Endothelial cell of umbilical vein (primary cell): Measurements from ENCODE around the gene ZBTB26.
"Not testable (repeated sequence)": the region's sequence is repeated elsewhere in the genome, so short reads cannot be mapped to it uniquely, and the experiment has no call there.

ENCODE experiments used
- EZH2 ChIP-seq: IDR thresholded peaks from 2 replicates; pipeline ENCODE4 v1.6.1; 2012; ENCODE audit warnings: borderline replicate concordance, low read depth, mild to moderate bottlenecking, moderate library complexity, low read length, inconsistent platforms; ENCODE audit not compliant: severe bottlenecking
- FOS ChIP-seq: IDR thresholded peaks from 2 replicates; pipeline ENCODE4 v1.6.1; 2011; ENCODE audit warnings: mild to moderate bottlenecking, low read length, moderate library complexity, borderline replicate concordance; ENCODE audit not compliant: insufficient read depth
- GATA2 ChIP-seq: IDR thresholded peaks from 2 replicates; pipeline ENCODE4 v1.7.0; 2011; ENCODE audit warnings: low read depth, mild to moderate bottlenecking, moderate library complexity, mixed read lengths, low read length; ENCODE audit not compliant: insufficient read length, insufficient read depth
- JUN ChIP-seq: IDR thresholded peaks from 2 replicates; pipeline ENCODE4 v1.6.1; 2011; ENCODE audit warnings: borderline replicate concordance, low read depth; ENCODE audit not compliant: insufficient read length, insufficient read depth
- MYC ChIP-seq: IDR thresholded peaks from one replicate; pipeline ENCODE4 v1.6.1; 2011; ENCODE audit warnings: mild to moderate bottlenecking, low read depth, low read length
- POLR2A ChIP-seq: IDR thresholded peaks from 2 replicates; pipeline ENCODE4 v1.6.1; 2012; ENCODE audit warnings: low read depth, mild to moderate bottlenecking, control low read depth, low read length
- POLR2AphosphoS5 ChIP-seq: IDR thresholded peaks from 2 replicates; pipeline ENCODE4 v1.6.1; 2012; ENCODE audit warnings: low read depth, mild to moderate bottlenecking, control low read depth, low read length, moderate library complexity; ENCODE audit not compliant: insufficient read depth
- TF ChIP-seq, protein P1 (sequence below), 2 donors: IDR thresholded peaks; 1 replicate in 1 of 2; 2 replicates in 1 of 2; pipeline ENCODE4 v1.5.1; 2011; ENCODE audit warnings: low read length in 2 of 2, mild to moderate bottlenecking in 2 of 2, moderate library complexity in 2 of 2, control low read depth in 1 of 2, inconsistent platforms in 1 of 2, low read depth in 1 of 2; ENCODE audit not compliant: insufficient read depth in 1 of 2; ENCODE audit errors: extremely low read depth in 1 of 2
- TF ChIP-seq, protein P2 (sequence below): IDR thresholded peaks from 2 replicates; pipeline ENCODE4 v1.6.1; 2011; ENCODE audit not compliant: insufficient read depth, insufficient read length

DNA sequence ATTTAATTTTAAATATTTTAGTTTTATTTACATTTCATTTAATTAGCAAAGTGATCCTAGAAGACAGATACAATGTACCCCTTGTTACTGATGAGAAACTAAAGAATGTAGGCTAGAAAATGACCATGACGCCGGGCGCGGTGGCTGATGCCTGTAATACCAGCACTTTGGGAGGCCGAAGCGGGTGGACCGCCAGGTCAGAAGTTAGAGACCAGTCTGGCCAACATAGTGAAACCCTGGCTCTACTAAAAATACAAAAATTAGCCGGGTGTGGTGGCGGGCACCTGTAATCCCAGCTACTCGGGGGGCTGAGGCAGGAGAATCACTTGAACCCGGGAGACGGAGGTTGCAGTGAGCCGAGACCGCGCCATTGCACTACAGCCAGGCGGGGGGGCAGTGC, 25.2 kb downstream of the ZBTB26 start:
- TF ChIP-seq, protein P1, sequence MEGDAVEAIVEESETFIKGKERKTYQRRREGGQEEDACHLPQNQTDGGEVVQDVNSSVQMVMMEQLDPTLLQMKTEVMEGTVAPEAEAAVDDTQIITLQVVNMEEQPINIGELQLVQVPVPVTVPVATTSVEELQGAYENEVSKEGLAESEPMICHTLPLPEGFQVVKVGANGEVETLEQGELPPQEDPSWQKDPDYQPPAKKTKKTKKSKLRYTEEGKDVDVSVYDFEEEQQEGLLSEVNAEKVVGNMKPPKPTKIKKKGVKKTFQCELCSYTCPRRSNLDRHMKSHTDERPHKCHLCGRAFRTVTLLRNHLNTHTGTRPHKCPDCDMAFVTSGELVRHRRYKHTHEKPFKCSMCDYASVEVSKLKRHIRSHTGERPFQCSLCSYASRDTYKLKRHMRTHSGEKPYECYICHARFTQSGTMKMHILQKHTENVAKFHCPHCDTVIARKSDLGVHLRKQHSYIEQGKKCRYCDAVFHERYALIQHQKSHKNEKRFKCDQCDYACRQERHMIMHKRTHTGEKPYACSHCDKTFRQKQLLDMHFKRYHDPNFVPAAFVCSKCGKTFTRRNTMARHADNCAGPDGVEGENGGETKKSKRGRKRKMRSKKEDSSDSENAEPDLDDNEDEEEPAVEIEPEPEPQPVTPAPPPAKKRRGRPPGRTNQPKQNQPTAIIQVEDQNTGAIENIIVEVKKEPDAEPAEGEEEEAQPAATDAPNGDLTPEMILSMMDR (IDR thresholded peaks at IDR 0.05; ENCODE audit: extremely low read depth in 1 of 2, insufficient read depth in 1 of 2, low read depth in 1 of 2, low read length in 2 of 2): not testable (repeated sequence)
- not testable (repeated sequence) for TF ChIP-seq EZH2, POLR2AphosphoS5, FOS, GATA2, POLR2A, JUN, MYC
- TF ChIP-seq, protein P2, sequence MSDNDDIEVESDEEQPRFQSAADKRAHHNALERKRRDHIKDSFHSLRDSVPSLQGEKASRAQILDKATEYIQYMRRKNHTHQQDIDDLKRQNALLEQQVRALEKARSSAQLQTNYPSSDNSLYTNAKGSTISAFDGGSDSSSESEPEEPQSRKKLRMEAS: not testable (repeated sequence)
